GM18508 (cell line): Measurements from ENCODE around the gene MIDN.

ENCODE experiments used
- ATAC-seq: cut with Tn5 transposase; IDR thresholded peaks from one replicate; pipeline ENCODE4 v1.9.1; 2021; ENCODE audit warnings: moderate number of reproducible peaks; ENCODE audit not compliant: insufficient read depth, unreplicated experiment

Gene MIDN

DNA sequence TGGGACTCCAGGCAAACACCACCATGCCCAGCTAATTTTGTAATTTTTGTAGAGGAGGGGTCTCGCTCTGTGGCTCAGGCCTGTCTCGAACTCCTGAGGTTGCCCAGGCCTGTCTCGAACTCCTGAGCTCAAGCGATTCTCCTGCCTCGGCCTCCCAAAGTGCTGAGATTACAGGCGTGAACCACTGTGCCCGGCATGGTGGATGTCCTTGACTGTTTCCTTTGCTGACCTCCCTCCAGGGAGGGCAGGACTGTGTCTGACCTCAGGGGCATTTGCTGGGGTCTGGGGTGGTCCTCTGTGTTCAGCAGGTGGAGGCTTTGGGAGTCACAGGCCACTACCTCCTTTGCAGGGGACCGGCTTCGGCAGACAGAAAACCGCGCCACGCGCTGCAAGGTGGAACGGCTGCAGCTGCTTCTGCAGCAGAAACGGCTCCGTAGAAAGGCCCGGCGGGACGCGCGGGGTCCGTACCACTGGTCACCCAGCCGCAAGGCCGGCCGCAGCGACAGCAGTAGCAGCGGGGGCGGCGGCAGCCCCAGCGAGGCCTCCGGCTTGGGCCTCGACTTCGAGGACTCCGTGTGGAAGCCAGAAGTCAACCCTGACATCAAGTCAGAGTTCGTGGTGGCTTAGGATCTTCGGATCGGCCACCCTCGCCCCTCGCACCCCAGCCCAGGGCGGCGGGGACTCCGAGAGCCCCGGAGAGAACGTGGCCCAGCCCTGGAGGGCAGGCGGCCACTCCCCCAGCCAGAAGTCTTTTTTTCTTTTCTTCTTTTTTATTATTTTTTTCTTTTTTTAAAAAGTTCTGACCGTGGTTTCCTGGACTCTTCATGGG is 8.5 kb downstream of the MIDN start:
- ATAC-seq = no peak

DNA sequence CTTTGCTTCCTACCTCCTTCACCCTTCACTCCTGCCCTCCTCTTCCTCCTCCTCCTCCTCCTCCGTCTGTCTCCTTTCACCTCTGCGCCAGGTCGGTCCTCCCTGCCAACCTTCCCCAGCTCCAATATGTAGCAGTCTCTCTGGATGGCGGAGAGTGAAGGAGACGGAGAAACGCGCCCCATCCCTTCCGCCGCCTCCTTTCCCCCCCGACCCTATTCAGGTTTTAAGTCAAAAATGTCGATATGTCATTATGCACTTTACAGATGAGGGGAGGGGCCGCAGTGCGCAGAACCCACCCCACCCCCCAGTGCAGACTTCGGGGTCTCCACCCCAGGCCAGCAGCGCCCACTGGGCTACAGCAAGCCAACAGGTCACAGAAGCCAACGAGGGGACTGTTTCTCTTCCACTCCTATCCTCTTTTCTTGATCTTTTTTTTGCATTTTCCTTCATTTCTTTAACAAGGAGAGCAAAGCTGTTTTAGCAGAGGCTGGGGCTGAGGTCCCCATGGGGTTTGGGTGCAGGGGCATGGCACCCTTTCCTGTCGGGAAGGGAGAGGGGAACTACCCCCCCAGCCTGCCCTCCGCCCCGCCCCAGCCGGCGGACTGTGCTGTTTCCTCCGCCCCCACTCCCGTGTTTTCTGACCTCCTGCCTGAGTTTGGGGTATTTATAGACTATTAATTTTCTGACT is 9.2 kb downstream of the MIDN start:
- no peak for ATAC-seq

DNA sequence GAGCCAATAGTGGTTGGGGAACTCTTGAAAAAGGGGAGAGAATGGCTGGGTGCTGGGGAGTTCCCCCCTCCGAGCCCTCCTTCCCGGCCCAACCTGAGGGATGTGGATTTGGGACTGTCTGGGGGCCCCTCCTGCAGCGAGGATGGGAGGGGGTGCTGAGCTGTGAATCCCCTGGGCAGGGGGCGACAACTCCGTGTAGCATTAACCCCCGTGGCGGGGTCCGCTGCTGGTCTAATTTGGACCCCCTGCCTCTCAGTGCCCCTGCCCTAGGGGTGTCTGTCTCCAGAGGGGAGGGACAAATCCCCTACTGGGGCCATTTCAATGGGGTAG is 9.7 kb downstream of the MIDN start:
- ATAC-seq = no peak

DNA sequence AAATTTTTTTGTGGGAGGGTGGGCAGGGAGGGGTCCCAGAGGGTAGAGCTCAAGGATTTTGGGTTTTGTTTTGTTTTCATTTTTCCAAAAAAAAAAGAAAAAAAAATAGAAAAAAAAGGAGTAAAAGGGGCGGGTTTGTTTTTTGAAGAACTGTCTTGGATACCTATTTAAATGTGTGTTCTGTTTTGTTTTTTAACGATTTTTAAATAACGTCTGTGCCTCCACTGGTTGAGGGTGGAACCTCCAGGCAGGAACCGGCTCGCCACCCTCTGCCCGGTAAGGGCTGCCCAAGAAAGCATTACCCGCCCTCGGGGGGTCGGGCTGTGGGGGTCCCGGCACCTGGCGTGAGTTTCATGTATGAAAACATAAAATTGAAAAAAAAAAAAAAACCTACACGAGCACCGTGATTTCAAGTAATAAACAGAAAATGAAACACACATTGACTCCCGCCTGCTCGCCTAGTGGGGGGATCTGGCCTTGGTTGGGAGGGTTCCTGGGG is 10.4 kb downstream of the MIDN start:
- no peak for ATAC-seq

DNA sequence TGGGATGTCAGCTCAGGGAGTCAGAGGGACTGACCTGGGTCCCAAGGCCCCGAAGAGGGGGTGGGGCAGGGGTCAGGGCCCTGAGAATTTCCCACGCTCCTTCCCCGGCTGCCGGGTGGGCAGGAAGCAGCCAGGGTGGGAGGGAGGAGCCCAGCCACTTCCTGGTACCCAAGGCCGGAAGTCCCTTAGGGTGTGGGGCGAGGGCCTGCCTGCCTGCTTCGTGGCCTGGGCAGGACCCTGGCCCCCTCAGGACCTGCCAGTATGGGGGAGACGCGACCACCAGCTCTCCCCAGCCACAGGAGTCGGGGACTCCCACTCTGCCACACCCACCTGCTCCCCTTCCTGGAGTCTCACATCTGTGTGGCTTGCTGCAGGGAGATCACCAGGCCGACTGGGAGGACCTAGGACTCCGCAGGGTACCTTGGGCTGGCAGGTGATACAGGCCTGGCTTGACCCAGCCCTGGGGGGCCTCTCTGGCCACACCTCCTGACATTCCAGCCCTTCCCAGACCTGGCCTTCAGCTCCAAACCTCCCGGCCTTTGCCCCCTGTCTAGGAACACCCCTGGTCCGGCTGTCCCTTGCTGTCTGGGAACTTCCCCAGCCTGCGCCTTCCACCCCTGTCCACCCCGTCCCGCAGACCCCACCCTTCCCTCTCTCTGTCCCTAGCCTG is 11.0 kb downstream of the MIDN start:
- ATAC-seq = no peak

DNA sequence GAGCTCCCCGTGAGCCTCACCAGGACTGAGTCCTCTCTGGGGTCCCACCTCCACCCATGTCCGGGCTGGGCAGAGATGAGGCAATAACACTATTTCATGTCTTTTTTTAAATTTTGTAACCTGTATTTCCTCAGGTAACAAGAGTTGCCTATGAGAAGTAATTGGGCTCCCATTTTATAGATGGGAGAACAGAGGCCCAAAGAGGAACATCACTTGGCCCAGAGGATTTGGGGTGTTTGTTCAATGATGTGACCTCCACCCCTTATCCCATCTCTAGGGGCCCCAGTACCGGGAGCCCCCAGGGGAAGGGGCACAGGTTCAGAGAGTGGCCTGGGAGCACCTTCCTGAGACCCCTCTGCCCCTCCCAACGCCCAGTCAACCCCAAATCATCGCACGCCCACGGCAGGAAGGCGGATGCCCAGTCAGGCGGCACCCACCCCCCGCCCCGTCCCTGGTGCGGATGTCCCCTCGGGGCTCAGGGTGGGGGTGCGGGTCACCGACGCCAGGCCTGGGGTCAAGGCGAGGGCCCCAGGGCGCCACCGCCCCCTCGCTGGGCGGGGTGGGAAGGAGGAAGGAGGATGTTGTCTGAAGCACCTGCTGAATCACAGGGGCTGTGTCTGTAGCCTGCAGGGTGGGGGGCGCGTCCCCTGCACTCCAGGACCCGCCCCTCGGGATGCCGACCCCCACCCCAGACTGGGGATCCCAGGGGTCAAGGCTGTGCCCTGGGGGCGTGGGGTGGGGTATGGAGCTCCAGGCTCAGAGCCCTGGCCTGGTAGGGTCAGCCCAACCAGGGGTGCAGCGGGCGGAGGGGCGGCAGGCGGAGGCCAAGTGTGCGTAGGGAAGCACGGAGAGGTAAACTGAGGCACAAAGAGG is 11.7 kb downstream of the MIDN start:
- ATAC-seq = no peak

DNA sequence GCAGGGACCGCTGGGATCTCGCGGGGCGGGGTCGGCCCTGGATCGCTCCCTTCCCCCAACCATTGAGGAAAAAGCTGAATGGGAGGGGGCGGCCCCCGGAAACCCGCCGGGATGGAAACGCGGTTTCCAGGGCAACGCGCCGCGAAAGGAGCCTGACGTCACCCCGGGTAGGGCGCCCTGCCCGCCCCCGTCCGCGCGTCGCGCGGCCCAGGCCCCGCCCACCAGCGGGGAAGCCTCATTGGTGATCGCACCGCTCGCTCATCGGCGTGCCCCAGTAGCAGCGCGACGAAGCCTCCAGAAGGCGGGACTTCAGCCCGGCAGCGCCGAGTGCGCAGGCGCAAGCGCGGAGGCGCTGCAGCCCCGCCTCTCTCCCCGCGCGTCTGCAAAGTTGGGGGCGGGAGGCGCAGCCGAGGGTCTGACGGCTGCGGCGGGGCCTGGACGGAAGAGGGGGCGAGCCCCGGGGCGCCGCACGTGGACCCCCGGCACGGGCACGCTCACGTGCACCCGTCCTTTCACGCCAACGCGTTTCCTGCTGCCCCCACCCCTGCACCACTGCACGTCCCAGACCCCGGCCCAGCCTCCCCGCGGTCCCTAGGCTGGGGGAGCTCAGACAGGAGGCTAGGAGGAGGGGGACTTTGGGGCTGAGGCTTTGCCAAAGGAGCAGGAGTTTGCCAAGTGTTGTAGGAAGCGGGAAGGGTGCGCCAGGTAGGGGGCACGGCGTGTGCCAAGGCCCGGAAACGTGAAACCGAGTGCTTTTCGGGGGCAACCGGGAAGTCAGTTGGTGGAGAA is 12.6 kb downstream of the MIDN start:
- no peak for ATAC-seq

DNA sequence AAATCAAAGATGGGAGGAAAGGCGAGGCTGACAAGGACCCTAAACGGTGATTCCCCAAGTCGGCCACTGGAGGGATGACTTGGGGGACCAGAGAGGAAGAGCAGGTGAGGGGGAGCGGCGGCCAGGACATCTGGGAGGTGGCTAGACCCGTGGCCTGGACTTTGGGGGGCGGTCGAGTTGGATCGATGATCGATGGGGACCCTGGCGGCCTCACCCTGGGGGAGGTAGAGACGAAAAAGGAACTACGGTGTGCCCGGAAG is 13.1 kb downstream of the MIDN start:
- no peak for ATAC-seq

DNA sequence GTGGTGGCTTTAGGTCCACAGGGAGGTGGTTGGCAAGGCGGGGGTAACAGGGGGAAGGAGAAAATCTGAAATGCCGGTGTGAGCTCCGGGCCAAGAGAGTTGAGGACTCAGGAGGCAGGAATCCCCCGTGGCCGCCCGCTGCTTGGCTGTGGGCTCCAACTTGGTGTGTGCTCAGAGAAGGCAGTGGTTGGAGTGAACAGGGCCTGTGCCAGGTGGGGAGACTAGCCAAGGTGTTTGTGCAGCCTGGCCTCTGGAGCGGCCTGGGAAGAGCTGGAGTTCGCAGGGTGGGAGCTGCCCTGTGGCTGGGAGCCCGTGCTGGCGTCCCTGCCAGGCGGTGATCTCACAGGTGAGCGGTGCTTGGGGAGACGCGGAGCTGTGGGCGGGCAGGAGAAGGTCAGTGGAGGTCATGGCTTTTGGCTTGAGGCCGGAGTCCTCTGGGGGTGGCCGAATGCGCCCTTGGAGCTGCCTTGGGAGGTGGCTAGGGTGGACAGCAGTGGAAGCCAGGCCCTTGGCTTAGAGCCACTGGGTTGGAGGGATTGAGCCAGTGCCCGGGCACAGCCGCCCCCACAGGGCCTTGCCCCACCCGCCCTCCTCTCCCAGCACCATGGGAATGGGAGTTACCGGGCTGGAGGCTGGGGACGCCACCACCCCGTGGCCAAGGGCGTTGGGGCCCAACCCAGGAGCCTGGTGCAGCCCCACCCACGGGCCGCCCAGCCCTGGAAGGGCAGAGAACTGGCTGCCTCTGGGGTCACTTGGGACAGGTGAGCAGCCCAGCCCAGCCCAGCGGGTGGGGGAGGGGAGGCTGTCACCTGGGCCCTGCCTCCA is 13.6 kb downstream of the MIDN start:
- ATAC-seq = no peak

DNA sequence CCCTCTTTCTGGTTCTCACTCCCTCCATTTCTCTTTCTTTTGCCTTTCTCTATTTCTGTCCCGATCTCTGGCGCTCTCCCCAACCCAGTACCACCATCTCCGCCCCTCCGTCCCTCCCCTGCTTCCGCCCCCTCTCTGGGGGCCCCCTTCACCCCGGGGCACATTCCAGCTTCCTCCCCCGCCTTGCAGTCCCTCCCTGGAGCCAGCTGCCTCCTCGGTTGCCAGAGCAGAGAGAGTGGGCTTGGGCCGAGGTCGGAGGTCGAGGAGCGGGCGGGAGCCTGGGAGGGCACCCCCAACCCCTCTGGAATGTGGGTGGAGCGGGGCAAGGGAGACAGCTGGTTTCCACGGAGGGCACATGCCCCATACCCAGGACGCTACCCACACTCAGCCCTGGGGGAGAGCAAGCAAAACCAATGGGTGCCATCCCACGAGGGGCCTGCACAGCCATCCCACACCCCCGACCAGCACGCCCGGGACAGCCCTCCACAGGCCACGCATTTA is 14.3 kb downstream of the MIDN start:
- ATAC-seq = no peak

DNA sequence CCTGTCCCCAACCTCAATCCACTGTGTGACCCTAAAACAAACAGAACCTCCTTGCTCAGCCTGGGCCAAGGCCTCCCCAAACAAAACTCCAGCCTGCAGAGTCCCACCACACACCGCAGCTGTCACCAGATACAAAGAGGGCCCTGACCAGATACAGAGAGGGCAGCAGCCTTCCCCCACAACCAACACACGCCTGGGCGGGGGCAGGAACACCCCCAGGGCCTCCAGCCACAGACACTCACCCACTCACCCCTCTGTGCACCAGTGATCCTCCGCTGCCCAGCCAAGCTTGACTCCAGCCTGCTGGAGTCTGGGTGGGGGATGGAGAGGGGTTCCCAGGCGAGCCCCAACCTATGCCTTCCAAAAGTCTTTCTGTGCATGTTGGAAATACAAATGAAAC is 14.8 kb downstream of the MIDN start:
- no peak for ATAC-seq

DNA sequence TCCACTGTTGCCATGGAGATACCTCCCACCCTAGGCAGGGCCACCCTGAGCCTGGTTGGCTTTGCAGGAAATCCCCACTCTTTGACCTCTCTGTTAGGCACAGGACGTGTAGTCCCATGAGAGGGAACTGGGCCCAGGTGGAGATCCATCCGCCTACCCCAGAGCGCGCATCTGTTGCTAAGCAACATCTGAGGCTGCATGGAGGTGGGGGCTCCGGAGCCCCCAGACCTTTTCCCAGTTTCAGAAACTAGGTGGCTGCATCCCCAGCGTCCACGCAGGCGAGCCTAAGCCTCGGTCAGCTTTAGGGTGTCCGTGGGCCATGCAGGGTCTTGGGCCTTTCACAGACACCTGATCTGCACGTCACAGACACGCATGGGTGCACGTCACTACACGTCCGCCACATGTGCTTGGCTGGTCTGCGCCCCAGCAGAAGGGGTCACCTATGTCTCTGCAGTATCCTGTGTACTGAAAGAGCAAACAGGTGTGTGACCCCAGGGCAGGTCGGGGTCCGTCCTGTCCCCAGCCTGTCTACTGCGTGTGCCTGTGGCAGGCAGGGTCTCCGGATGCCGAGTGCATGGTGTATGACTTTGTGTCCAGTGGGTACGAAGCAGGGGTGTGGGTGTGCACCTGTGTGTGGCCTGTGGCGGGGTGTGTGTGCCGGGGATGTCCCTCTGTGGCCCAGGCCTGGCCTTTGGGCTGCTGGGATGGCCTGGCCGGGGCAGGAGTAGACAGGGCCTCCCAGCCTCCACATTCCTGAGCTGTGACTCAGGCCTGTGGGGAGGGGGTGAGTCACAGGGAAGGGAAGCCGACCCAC is 16.6 kb downstream of the MIDN start:
- ATAC-seq = no peak

DNA sequence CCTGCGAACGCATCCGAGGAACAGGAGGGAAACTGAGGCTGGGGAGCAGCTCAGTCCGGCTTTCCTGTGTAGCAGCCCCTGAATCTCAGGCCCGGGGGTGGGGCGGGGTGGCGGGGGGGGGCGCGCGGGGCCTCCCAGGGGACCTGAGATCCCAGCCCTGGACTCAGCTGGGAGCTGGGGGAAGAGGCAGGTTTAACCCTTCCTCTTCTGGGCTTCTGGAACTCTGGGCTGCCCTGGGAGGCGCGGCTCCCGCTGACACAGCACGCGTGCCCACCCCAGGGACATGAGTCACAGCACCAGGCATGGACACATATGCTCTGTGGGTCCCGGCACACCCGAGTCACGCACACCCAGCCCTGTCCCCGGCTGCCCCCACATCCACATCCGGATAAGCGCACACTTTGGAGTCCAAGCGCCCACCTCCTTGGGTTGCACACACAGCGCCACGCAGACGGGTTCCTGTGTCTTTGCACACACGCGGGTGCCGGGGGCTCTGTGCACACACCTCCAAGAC is 17.3 kb downstream of the MIDN start:
- ATAC-seq = no peak

DNA sequence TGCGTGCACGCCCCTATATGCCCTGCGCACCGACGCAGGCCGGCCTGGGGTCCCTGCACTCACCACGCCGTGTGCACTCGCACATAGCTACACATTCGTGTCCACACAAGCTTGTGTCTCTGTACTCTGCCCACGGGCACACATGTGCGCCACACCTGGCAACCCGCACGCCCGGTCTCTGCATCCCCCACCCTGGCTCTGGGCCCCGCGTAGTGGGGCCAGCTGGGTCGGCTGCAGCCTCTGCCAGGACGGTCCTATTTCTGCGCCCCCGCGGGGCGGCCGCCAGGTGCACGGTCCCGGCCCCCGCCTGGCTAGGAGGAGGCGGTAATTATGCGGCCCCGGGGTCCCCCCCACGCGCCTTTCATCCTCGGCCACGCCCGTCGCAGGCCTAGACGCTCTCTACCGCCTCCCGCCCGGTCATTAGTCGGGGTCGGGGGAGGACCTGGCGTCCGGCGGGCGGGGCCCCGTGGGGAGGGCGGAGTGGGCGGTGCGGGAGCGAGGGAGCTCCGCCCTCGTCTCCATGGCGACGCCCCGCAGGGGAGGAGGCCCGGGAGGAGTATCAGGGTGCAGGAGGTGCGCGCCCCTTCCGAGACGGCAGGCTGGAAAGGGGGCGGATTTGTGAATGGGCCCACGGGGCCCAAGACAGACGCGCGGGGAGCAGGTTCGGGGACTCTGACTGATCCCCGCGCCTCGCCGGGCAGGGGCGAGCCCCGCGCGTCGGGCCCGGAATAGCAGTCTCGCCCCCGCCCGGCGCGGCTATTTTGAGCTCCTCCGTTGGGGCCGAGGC is 17.9 kb downstream of the MIDN start:
- ATAC-seq = no peak

DNA sequence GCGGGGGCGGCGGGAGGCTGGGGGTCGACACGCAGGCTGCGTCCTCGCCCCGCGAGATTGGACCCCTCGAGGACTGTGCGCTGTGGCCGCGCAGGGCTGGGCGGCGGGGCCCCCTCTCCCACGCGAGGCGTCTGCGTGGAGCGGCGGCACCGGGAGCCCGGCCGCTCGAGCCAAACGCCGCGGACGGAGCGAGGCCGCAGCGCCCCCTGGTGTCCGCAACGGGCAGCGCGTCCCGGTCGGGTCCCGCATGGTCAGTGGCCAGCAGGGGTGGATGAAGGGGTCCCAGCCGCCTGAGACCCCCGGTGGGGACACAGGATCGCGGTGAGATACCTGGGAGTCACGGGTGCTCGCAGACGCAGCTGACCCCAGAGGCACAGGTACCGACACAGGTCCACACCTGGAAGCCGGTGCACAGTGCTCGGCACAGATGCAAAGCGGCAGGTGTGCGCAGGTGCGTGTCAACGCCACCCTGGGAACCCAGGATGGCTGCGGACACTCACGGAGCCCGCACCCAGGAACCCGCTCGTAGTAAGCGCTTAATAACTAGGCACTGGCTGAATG is 18.6 kb downstream of the MIDN start:
- ATAC-seq = no peak

DNA sequence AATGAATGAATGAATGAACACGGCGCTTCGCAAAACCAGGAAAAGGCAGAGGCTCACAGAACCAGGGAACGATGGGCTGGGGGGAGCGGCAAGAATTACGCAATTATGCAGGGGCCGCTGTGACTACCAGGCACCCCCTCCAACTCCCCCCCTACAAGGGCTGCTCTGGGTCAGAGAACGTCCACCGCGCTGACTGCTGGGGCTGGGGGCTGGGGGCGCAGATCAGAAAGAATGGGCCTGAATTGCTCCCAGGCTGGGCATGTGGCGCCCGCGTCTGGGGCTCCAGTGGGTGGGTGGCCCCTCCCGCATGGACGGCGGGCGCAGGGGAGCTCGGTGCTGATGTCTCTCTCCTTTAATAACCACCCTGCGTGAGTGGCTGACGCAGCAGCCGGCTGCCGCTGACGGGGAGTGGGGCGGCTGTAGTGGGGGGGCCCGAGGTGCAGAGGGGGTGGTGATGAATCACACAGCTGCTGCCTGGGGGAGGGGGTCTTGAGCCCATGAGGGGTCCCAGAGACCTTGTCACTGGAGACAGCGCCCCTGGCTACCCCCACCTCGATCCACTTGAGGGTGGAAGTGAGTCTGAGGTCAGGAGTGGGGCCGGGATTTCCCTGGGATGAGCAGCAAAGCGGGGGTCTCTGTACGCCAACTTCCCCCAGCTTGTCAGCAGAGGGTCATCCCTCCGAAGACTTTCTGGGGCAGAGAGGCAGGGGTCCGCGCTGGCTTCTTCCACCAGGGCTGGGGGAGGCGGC is 19.3 kb downstream of the MIDN start:
- ATAC-seq = no peak
